Peyer's patch (tissue), 4 donors: ENCODE data around the gene CSH2.

Experiments used
- POLR2A ChIP-seq, 2 donors: fragments of 450-650 bp; IDR thresholded peaks; one replicate each; pipeline ENCODE4 v1.5.1; 2017; ENCODE audit warnings: antibody characterized with exemption in 2 of 2, mild to moderate bottlenecking in 2 of 2, moderate library complexity in 2 of 2
- TF ChIP-seq, protein P1 (sequence below), 6 experiments: fragments of 450-650 bp in 4 of 6; fragments of 200-600 bp in 2 of 6; sonication (generic) in 1 of 6; IDR thresholded peaks; one replicate each; pipeline ENCODE4 v1.5.1; 2017 to 2019; ENCODE audit warnings: antibody characterized with exemption in 6 of 6, mild to moderate bottlenecking in 3 of 6, moderate library complexity in 1 of 6

DNA sequence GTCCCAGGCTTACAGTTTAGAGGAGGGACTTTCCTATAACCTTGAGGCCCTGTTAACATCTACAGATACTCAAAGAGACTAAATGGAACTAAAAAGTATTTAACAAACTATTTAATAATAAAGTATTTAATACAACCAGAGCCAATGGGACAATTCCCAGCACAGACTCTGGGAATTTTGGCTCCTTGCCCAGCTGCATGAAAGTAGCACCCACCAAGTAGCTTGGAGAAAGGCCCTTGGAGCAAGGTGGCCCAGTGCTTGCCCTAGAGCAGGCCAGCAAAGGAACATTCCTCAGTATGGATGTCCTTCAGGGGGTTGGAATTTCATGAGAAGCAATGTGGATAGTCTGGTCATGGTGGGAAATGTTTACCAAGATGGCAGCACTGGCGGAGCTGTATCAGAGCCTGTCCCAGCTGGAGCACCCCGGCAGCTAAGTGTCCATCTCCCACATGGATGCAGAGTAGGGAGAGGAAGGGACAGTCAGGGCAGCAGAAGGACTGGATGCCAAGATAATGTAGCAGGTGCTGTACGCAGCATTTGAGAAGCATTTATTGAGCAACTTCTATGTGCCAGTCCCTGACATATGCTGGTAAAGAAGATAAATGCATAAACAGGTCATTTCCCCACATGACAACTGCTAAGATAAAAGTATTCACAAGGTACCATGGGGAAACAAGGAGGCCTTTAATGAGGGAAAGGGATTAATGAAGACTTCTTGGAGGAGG lies 25.8 kb downstream of the CSH2 start:
- TF ChIP-seq, protein P1, sequence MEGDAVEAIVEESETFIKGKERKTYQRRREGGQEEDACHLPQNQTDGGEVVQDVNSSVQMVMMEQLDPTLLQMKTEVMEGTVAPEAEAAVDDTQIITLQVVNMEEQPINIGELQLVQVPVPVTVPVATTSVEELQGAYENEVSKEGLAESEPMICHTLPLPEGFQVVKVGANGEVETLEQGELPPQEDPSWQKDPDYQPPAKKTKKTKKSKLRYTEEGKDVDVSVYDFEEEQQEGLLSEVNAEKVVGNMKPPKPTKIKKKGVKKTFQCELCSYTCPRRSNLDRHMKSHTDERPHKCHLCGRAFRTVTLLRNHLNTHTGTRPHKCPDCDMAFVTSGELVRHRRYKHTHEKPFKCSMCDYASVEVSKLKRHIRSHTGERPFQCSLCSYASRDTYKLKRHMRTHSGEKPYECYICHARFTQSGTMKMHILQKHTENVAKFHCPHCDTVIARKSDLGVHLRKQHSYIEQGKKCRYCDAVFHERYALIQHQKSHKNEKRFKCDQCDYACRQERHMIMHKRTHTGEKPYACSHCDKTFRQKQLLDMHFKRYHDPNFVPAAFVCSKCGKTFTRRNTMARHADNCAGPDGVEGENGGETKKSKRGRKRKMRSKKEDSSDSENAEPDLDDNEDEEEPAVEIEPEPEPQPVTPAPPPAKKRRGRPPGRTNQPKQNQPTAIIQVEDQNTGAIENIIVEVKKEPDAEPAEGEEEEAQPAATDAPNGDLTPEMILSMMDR (IDR thresholded peaks at IDR 0.05): no peak
- no peak for TF ChIP-seq POLR2A (IDR thresholded peaks at IDR 0.05)
